Suprapubic skin (tissue), 4 donors: ENCODE results near the gene LRRC47.

Experiments used
- EP300 ChIP-seq: sonication (generic); formaldehyde crosslinking; IDR thresholded peaks from one replicate; pipeline ENCODE4 v1.6.1; 2017; ENCODE audit warnings: antibody characterized with exemption
- POLR2AphosphoS5 ChIP-seq, 3 donors: sonication (generic); formaldehyde crosslinking; IDR thresholded peaks; one replicate each; pipeline ENCODE4 v1.6.1; 2017; ENCODE audit warnings: antibody characterized with exemption in 3 of 3
- TF ChIP-seq, protein P1 (sequence below), 2 donors: fragments of 200-600 bp in 1 of 2; fragments of 450-650 bp in 1 of 2; sonication (generic) in 1 of 2; IDR thresholded peaks; one replicate each; pipeline ENCODE4 v1.5.1; 2016 to 2019; ENCODE audit warnings: antibody characterized with exemption in 2 of 2, mild to moderate bottlenecking in 1 of 2, moderate library complexity in 1 of 2

GRCh38 chr1:3807769-3808168 lies 11.5 kb upstream of the LRRC47 start:
- TF ChIP-seq, protein P1, sequence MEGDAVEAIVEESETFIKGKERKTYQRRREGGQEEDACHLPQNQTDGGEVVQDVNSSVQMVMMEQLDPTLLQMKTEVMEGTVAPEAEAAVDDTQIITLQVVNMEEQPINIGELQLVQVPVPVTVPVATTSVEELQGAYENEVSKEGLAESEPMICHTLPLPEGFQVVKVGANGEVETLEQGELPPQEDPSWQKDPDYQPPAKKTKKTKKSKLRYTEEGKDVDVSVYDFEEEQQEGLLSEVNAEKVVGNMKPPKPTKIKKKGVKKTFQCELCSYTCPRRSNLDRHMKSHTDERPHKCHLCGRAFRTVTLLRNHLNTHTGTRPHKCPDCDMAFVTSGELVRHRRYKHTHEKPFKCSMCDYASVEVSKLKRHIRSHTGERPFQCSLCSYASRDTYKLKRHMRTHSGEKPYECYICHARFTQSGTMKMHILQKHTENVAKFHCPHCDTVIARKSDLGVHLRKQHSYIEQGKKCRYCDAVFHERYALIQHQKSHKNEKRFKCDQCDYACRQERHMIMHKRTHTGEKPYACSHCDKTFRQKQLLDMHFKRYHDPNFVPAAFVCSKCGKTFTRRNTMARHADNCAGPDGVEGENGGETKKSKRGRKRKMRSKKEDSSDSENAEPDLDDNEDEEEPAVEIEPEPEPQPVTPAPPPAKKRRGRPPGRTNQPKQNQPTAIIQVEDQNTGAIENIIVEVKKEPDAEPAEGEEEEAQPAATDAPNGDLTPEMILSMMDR (IDR thresholded peaks at IDR 0.05) = no peak
- TF ChIP-seq POLR2AphosphoS5 (IDR thresholded peaks at IDR 0.05) (no peak), EP300 (no peak)
